A172 (cell line): ENCODE results near the gene ERG. TPM values are rescaled to one million over a fixed set of nuclear protein-coding genes. Genes with fewer than 3 reads are reported as not detected.
A peak's percentile ranks its signal among the peaks of the same experiment; 100 is the strongest.

Experiments used
- DNase-seq: peaks from one replicate; pipeline ENCODE4 v3.0.0-alpha.2; 2015; ENCODE audit warnings: low spot score
- total RNA-seq: library from RNA; depleted of rRNA; stranded (reverse); fragments of >200 nt; shearing (Covaris generic); gene quantifications from 2 replicates; pipeline ENCODE4 v1.2.3, GENCODE V29; 2014; rRNA removed

ERG gene, protein sequence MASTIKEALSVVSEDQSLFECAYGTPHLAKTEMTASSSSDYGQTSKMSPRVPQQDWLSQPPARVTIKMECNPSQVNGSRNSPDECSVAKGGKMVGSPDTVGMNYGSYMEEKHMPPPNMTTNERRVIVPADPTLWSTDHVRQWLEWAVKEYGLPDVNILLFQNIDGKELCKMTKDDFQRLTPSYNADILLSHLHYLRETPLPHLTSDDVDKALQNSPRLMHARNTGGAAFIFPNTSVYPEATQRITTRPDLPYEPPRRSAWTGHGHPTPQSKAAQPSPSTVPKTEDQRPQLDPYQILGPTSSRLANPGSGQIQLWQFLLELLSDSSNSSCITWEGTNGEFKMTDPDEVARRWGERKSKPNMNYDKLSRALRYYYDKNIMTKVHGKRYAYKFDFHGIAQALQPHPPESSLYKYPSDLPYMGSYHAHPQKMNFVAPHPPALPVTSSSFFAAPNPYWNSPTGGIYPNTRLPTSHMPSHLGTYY
- 0.05 TPM in 1 of 2 replicates, not detected in the other for total RNA-seq

DNA sequence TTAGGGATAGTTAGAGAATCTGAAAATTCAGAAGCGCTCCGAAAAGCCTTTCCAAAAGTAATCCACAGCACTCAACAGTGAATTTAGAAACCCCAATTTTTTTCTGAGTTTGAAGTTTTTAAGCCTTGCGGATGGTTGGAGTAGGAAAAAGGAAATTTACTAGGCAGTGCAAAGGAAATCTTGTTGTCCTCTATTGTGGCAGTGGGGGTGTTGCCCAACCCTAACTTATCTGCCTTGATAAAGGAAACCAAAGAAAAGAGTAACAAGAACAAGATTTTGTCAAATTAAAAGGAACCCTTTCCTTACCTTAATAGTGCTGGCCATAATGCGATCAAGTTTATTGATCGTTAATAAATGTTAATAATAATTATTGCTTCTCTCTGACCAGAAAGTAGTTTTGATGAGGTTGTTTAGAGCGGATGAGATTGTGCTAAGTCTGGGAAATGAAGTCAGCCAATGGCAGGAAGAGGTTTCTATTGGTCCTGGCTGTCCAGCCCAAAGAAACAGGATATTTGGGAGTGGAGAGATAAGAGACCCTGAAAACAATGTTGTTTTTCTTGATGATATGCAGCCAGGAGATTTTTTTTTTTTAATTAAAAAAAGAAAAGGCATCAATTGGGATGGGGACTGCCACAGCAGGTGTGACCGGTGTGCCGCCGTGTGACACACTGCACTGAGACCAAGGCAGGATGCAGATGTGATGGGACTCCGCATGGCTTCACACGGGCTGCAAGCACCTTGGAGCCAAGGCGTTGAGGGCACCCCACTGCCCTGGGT lies at the start of gene ERG:
Gene ERG (minus strand): TSS at position 421 of the 777 bp plus-strand sequence. CDS start 97 bp downstream, at position 324.
- DNase-seq = no peak

DNA sequence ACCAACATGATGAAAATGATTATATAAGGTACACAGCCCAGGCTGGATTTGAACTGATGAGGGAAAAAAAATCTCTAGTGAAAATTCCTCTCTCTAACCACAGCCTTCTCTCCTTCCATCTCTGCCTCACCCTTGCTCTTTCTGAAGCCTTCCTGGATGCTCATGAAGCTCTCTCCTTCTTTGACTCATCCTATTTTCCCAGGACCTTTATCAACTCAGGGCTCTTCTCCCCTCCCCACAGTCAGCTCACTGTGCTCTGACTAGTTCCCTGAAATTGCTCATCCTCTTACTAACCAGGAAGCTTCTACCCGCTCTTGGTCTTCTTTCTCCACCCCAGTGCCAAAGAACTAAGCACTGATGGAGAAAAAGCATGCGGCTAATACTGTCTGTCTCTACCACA lies 46.4 kb upstream of the ERG start:
- DNase-seq = peak; percentile 74

DNA sequence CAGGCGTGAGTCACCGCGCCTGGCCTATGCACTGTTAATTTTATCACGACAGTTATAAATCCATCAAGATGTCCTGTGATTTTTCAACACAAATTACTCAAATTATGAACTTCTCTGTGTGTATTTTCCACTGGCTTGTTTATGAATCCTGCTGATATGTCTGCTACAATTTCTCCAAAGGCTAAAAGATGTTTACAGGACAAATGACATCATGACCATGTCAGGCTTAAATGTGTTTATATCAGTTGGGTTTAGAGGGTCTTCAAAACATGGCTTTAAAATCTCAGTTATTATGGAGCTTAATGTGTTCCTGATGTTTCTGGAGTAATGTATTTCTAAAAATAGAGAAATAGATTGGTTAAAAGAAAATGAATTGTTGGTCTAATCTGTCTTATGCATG lies 44.0 kb upstream of the ERG start:
- no peak for DNase-seq

DNA sequence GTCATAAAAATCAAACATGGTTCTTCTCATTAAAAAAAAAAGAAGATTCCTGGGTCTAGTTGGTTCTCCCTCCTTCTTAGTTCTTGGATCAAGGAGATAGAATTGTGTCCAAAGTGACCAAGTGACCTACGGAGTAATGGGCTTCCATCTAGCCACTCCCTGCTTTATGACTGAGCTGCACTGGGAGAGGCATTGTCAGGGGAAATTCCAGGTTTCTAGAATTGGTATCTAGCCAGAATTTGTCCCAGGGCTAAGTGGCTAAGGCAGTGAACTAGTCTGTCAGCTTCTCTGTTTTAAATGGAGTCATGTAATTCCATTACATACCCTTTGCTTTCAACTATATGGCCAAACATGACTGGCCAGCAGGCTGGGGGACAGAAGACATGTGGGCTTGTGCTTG lies 40.1 kb upstream of the ERG start:
- no peak for DNase-seq

DNA sequence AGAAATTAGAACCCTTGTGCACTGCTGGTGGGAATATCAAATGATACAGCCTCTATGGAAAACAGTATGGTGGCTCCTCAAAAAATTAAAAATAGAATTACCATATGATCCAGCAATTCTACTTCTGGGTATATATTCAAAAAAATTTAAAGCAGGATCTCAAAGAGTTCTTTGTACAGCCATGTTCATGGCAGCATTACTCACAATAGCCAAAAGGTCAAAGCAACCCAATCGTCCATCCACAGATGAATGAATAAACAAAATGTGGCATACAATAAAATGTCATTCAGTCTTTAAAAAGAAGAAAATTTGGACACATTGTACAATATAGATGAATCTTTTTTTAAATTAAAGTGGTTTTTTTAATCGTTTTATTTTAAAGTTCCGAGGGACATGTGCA lies 36.3 kb upstream of the ERG start:
- no peak for DNase-seq

DNA sequence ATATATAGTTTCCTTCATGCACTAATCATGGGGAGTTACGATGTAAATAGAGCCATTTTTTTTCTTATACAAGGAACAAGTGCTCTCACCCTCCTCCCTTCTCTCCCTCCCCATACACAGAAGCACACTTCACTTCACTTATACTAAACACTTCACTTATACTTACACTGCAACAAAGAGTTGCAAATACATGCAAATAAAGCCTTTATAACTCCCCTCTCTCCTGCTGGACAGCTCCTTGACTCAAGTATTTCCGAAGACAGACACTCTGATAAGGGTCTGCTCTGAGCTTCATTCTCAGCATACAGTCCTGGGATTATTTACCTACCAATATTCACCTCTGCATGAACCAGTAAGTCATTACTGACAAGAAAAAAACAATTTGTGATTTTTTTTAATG lies 35.6 kb upstream of the ERG start:
- no peak for DNase-seq

DNA sequence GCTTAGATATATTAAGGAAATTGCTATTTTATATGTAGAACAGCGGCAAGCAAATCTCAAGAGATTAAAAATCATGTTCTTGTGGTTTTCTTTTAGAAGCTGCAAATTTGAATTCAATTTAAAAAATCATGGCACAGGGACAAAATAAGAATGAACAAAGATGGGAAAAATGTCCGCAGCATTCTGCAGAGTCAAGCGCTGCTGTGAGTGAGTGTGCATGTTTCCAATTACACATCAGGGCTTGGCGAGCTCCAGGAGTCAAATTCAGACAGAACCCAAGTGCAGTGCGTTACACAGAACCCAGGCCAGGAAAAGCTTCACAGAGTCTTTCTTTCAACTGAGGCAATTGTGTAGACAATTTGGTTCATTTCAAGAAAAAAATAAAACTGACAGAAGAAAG lies 33.3 kb upstream of the ERG start:
- no peak for DNase-seq

DNA sequence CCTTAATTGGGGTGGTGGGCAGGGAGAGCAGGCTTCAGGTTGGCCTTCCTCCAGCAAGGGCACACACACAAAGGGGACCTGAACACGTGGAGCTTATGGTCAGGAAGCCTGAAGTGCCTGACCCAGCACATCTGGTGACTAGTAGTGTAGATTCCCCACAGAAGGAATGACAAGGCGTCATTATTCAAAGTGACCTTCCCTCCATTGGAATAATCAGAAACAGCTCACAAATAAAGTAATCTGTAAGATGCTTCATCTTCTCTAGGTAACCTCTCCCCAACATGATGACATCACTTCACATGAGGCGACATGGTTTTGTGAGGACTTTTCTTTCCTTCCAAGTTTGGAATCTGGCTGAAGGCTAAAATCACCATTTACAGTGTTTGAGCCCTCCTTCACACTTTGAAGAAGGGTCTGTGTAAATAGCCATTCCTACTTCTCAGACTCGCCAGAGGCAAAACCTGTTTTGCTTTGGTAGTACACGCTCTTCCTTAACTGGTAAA lies 32.8 kb upstream of the ERG start:
- no peak for DNase-seq

DNA sequence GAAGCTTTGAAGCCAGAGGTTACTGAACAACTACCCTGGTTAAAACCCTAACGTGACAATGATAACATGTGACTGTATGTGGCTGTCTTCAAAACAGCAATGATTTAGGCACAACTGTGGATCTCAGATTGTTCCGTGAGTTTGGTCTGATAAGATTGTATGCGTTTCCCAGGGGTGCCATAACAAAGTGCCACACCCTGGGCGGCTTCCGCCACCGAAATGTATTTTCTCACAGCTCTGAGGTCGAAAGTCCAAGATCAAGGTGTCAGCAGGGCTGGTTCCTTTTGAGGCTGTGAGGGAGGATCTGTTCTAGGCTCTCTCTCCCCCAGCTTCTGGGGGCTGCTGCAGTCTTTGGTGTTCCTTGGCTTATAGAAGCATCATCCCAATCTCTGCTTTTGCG lies 29.5 kb upstream of the ERG start:
- no peak for DNase-seq

DNA sequence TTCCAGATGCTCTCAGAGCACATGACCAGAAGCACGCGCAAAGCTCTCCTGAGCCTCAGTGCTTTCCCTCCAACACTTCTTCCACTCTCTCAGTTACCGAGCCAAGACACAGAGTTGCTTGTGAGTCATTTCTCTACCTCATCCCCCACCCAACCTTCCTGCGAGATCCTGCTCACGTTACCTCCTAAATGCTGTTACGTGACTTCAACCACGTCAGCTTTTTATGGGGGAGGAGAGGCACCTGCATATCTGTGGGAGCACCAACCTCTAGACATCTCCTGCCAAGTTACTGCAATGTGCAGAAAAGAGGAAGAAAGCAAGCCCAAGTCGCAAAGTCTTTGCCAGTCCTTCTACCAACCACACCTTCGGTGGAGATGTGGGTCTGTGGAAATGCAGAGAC lies 27.2 kb upstream of the ERG start:
- DNase-seq = no peak

DNA sequence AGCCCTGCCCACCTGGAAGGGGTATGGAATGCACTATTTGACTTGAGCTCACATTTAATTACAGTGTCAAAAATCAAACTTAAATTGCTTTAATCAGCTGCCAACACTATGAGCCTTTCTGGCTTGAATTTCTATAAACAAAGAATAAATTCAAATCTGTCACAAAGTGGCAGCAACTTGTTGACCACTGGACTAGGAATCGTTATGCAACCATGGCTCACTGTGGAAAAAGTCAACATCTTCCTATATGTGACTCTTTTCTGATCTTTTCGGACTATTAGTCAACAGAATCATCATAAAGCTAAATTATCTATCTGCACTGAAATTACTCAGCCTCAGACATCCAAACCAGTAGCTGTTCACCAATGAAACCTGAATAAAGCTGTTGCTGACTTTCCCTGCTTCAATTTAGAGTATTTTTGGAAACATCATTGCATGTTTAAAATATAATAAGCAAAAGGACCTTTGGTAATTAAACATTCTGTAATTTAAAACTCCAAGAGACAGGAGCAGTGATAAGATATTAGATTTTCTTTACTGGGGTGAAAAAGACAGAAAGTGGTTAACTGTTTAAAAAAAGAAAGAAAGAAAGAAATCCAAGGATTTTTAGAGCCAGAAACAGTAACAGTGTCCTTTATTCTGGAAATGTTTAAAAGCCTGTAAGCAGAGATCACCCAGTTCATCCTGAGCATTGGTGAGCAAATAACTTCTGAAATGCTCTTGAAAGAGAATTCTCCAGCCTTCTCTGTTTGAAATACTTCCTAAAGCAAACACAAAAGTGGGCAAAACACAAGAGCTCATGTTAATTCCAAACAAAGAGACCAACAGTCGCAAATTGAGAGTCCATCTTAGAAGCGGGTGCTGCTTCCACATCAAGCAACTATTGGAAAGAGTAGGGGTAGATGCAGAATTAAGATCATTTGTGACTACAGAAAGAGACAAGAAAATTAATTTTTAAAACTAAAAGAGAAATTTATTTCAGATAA lies 26.2 kb upstream of the ERG start:
- DNase-seq = no peak

DNA sequence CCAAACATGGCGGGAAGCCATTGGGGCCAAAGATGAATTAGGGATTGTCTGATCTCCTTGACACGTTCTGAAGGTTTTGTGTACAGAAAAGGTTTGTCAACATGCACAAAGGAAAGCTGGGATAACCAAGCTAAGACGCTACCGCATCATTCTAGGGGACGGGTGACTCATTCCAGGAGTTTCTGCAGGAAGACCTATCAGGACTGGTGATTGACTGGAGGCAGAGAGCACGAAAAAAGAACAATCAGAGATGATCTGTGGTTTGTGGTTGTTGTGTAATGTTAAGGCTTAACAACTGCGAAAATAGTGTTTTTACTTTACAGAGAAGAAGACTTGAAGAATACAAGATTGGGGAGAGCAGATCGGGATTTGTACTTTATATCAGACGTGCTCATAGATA lies 22.2 kb upstream of the ERG start:
- DNase-seq = peak; percentile 26

DNA sequence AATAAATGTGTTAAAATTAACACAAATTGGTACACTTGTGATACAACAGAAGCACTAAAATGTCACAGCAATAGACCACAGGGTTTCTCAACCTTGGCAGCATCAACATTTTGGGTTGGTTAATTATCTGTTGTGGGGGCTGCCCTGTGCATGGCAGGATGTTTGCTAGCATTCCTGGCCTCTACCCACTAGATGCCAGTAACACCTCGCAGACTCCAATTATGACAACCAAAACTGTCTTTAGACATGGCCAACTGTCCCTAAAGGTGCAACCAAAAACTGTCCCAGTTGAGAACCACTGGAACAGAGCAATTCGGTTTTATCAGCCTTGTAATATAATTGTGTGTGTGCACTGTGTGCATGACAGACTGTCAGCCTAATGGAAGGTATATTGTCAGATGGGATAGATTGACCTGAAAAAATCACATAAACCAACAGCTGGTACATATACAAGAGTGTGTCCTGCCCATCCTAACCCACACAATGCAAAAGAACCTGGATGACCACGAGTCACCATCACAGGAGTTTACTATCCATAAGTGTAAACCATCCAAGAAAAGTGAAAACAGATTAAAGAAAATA lies 13.5 kb upstream of the ERG start:
- no peak for DNase-seq

DNA sequence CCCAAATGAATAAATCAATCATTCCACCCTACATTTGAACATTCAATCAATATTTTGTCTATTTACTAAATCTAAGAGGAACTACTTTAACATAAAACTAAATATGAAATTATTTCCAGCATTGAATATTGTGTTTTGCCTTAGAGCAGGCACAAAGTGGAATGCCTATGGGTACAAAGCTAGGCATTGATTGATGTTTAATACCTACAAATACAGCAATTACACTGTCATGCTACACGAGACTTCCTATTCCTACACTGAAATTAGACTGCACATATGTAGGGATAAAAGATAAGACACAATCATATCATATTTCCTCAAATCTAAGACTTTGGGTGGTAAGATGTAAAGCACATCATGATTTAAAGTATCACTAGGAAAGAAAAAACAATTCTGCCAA lies 12.9 kb upstream of the ERG start:
- DNase-seq = no peak

DNA sequence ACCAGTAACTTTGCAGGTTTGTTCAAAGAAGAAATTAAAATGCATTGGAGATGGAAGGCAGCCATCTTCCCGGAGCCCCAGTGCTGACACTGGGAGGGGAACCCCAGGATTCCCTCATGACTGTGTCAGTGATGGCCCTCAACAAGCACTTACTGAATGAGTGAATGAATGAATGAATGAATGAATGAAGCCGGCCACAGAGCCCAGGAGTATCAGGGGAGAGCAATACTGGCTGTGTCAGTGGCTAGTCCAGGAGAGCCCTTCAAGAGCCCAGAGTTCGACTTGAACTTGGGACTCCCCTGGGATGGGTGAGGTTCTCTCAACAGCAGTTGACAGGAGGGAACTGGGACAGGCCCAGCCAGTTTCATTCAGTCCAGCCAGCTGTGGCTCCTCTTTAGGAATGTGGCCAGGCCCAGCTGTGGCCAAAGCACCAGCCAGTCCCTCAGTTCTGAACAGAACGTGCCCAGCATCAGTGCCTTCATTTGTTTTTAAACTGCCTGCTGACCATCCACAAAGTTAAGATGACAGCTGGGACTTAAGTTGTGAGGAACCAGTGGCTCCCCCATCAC lies 9.2 kb upstream of the ERG start:
- DNase-seq = no peak

DNA sequence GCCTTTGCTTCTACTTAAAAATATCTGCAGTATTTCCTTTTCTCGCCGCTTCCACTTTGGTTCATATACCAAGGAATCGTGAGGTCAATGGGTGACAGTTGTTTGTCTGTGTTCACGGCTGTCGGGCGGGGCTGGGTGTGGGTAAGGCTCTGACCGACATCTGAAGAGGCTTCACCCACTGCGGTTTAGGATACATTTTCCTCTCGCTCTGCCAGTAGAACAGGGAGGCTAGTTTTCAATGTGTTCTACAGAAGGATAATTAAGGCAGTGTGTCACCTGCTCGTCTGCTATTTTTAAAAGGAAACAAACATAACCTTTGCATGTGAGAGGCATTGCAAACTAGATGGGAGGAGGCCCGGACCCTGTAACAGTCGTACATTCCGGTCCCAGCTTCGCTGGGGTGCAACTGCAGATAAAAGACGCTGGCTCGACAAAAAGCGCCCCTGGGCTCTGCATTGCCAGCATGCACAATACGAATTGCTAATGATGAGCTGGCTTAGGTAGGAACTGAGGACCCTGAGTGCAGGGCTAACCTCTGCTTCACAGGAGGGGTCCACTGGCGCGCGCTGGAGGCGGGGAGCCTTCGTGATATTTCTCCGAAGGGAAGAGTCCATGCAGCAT lies 8.5 kb upstream of the ERG start:
- DNase-seq = no peak

DNA sequence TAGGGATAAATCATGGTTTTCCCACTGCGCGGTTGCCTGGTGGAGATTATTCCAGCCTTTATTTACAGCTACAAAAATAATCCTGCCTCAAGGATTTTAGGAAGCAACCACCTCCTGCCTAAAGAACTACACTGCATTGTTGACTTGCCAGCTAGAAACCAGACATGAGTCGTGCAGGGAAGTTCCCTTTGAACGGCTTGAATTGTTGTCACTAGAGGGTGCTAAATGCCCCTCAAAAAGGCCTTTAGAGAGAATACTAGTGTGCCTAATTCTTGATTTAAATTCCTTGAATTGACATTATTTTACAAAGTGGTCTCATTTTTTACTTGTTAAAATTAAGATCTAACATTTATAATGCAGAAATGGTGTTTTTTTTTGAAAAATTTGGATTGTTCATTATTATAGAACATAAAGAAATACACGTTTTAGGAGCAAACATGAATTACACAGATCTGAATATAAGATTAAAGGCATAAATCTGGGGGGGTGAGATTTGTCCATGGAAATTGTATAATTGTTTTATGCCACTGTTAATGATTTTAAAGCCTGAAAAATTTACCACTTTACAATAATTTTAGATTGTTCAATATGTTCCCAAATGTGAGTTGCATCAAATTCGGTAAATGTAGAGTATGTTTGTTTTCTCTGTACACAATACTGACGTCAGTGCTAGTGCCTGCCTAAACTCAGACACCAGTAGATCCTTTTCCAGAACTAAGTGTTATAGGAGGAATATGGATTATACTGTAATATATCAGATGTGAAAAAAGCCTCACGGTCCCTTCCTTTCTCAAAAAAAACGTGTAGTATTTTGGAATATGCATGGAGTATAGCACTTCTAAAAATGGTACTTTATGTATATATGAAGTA lies 7.6 kb upstream of the ERG start:
- peak; percentile 75 for DNase-seq

DNA sequence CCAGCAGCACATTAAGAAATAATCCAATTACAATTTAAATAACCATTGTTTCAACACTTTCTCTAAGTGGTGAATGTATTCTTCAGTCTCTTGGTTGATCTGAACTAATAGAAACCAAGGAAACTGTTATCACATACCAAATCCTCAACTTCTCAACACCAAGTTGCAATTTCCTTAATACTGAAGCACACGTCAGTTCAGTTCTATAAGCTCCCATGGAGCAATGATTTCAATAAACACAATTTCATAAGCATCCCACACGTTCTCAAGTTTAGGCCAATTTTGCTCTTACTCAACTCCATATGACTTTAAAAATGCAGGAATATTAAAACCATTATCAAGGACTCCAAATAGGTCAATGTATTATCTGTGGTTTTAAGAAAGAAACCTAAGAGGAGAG lies 5.8 kb upstream of the ERG start:
- DNase-seq = no peak

DNA sequence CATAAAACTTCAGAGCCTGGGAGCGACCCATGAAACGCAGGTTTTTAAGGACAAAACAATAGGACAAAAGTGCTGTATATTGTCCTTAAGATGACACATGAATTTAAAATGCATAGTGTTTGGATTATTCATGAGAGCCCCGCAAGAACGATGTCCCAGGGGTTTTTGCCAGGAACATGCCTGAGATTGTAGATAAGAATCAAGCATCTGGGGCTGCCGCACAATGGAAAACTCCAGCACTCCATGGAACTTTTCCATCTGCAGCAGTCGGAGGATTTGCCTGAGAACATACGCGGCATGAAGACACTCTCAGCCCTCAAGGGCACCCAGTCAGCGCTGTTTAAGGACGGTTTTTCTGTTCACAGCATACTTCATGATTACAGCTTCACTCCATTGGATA lies 5.3 kb upstream of the ERG start:
- no peak for DNase-seq
